CD4-positive, alpha-beta T cell treated with Interleukin-21 for 1 hour (primary cell): Measurements from ENCODE around the gene ARPC1B.
"Not testable (repeated sequence)": the region's sequence is repeated elsewhere in the genome, so short reads cannot be mapped to it uniquely, and the experiment has no call there.

ENCODE experiments used
- DNase-seq: peaks from one replicate; pipeline ENCODE4 v3.0.0-alpha.2; 2020

Gene ARPC1B

GRCh38 chr7:99369767-99370391, 4.7 kb upstream of the ARPC1B start:
- DNase-seq, result no peak

DNA sequence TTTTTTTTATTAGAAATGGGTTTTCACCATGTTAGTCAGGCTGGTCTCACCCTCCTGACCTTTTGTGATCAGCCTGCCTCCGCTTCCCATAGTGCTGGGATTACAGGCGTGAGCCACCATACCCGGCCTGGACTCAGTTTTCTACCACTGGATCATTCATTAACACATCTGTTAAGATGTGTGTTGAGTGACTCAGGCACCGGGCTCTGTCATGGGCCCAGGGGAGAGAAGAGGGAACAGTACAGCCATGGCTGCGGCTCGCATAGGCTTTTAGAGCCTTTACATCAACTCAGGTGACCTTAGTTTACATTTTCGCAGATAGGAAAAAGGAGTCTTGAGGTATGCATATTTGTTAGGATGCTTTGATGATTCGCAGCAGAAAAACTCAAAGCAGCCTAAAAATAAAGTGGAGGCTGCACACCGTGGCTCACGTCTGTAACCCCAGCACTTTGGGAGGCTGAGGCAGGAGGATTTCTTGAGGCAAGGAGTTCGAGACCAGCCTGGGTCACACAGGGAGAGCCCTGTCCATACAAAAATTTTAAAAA, 3.1 kb upstream of the ARPC1B start:
- DNase-seq, result no peak

DNA sequence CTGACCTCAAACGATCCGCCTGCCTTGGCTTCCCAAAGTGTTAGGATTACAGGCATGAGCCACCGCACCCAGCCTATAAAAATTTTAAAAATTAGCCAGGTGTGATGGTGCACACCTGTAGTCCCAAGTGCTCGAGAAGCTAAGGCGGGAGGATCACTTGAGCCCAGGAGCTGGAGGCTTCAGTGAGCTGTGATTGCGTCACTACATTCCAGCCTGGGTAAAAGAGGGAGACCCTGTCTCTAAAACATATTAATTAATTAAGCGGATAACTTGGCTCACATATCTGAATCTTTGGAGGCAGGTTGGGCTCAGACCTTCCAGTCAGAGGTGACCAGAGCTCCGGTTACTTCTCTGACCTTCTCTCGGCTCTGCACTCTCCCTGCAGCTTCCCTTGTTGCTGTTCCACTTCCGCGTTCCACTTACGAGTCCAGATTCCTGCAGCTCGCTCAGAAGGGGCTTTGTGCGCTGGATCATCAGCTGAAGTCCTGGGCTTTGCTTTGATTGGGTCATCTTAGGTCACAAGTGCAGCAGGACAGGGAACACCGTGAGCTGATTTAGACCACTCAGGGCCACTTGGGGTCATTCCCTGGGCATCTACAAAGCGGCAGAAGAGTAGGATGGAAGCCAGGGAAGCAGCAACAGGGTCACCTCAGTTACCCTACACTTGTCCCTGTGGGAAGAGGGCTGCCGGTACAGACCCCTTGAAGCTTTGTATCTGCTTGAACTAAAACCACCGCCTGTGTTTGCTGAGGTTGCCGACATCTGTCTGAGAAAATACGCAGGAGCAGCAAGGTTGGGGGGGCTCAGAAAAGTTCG, 2.0 kb upstream of the ARPC1B start:
- no peak for DNase-seq

- DNase-seq, result no peak
Measured at GRCh38 chr7:99373091-99374066, 1.2 kb upstream of the ARPC1B start.

GRCh38 chr7:99375070-99375807, 709 bp downstream of the ARPC1B start:
- peak; percentile 76 for DNase-seq

DNA sequence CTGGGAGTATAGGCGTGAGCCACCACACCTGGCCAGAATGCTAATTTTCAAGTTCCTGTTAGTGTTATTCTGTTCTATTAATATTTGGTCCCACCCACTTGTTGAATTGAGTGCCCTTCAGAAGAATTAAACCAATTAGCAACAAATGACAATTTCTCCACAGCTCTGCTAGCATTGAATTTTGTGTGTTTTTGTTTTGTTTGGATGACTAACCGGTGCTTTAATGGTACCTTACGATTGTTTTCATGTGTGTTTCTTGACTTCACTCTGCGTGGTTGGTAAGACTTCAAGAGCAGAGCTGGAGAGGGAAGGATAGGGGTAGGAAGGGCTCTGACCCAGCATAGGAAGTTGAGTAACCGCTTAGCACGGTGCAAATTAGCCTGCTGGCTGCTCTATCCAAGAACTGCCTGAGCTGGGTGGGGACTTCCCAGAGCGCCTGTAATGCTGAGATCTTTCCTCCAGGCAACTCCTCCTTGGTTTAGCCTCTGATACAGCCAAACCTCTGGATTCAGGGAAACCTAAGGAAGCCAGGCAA, 4.6 kb downstream of the ARPC1B start:
- peak; percentile 73 for DNase-seq

DNA sequence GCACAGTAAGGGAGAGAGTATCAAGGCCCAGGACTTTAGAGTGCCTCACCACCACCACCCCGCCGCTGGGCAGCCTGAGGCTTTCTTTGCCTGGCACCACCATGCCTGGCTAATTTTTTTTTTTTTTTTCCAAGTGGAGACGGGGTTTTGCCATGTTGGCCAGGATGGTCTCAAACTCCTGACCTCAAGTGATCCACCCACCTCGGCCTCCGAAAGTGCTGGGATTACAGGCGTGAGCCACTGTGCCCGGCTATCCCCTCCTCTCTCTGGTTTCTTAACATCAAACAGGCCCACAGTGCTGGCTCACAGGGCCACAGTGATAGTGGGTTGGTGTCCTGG, 5.1 kb downstream of the ARPC1B start:
- not testable (repeated sequence) for DNase-seq

GRCh38 chr7:99380032-99380822, 5.7 kb downstream of the ARPC1B start:
- DNase-seq, result peak; percentile 66

DNA sequence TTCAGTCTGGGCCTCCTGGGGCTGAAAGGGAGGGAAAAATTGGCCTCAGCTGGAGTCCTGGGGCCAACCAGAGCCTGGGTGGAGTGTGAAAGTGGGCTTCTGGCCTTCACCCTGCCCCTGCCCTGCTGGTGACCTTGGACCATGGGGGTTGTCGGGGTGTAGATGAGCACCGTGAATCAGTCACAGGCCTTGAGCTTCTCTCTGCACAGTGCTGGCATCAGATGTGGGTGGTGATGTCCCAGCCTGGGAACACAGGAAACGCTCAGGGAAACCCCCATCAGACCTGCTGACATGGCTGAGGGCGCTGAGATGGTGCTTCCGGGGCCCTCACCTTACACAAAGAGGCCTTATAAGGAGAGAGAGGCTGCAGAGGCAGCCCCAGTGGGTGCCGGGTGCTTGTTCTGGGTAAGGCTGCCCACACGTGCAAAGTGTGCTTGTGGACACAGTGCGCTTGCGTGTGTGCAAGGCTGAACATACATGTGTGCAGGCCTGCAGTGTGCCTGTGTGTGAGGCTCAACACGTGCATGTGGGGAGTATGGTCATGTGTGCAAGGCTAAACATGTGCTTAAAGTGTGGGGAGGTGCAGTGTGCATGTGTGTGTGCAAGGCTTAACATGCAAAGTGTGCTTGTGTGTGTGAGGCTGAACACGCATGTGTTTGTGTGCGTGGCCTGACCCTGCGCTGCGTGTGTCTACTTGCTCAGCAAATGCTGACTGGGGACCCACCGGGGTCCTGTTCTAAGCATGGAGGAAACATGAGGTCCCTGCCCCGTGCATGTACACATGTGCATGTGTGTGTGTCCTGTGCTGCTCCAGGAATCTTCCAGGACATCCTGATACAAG, 6.5 kb downstream of the ARPC1B start:
- DNase-seq, result peak; percentile 96

GRCh38 chr7:99381664-99382075, 7.1 kb downstream of the ARPC1B start:
- DNase-seq, result no peak

DNA sequence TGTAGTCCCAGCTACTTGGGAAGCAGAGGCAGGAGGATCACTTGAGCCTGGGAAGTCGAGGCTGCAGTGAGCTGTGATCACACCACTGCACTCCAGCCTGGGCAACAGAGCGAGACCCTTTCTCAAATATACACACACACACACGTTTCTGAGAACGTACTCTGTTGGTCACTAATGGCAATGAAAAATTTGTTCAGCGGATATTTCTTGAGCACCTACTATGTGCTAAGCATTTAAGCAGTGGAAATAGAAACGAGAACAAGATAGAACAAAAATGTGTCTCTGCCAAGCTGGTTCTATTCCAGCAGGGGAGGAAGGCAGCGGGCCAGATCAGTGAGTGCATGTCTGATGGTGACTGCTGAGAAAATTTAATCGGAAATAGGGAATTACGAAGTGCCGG, 8.7 kb downstream of the ARPC1B start:
- DNase-seq, result no peak

DNA sequence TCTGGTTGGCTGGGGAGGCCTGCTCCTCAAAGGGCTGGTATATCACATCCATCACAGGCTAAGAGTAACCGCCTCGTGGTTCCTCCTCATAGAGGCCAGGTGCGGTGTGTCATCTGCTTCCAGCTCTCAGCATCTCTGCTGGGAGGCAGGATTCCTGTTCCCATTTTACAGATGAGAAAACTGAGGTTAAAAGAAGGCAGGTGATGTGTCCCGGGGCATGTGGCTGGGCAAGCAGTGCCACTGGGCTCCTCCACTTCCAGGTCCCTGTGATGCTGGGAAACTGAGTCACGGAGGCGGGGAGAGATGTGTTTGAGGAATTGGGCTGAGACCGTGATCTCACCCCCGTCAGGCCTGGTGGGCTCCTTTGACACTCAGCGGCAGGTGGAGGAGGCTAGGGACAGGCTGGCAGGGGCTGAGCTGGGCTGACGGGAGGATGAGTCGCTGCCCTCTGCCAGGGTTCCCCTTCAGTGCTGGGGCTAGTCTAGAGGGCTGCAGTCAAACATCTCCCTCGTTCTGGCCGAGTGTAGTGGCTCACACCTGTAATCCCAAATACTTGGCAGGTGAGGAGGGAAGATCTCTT, 9.4 kb downstream of the ARPC1B start:
- DNase-seq, result no peak

- no peak for DNase-seq
Measured at GRCh38 chr7:99384523-99384922, 10.0 kb downstream of the ARPC1B start.

GRCh38 chr7:99385564-99385963, 11.0 kb downstream of the ARPC1B start:
- DNase-seq, result no peak

- peak; percentile 66 for DNase-seq
Measured at GRCh38 chr7:99386584-99387238, 12.2 kb downstream of the ARPC1B start.

- not testable (repeated sequence) for DNase-seq
Measured at GRCh38 chr7:99387239-99387635, 12.7 kb downstream of the ARPC1B start.

GRCh38 chr7:99387912-99388311, 13.4 kb downstream of the ARPC1B start:
- DNase-seq, result no peak

- DNase-seq, result no peak
Measured at GRCh38 chr7:99389772-99390171, 15.2 kb downstream of the ARPC1B start.

- no peak for DNase-seq
Measured at GRCh38 chr7:99390941-99391602, 16.5 kb downstream of the ARPC1B start.
